ENCODE data around the gene JMJD6.
A peak's percentile ranks its signal among the peaks of the same experiment; 100 is the strongest.
"Not testable (repeated sequence)": the region's sequence is repeated elsewhere in the genome, so short reads cannot be mapped to it uniquely, and the experiment has no call there.

JMJD6 gene

DNA sequence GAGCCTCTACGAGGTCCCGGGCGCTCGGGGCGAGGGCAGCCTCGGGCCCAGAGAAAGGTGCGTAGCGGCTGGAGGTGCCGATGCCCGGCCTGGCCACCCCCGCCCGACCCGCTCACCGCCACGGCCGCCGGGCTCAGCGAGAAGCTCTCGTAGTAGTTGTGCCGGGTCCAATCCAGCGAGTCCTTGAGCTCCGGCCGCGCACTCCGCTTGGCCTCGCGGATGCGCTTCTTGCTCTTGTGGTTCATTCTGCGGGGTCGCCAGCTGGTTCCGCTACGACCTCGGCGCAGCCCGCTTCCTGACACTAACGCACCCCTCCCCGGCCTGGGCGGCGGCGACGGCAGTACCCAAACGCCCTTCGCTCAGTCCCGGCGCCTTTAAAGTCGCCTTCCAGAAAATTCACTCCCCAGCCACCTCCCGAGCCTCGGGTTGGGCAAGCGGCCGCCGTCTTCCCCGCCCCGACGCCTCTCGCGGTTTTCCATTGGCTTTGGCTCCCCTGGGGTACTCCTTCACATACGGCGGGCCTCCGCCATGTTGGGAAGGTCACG, at the start of gene JMJD6:
JMJD6 (minus strand) TSS at position 376 of the 545 bp plus-strand sequence; CDS start at position 245, 131 bp downstream.
- DNase-seq (ENCODE audit: low read depth in 2 of 2): peak; percentile 81 to 89

DNA sequence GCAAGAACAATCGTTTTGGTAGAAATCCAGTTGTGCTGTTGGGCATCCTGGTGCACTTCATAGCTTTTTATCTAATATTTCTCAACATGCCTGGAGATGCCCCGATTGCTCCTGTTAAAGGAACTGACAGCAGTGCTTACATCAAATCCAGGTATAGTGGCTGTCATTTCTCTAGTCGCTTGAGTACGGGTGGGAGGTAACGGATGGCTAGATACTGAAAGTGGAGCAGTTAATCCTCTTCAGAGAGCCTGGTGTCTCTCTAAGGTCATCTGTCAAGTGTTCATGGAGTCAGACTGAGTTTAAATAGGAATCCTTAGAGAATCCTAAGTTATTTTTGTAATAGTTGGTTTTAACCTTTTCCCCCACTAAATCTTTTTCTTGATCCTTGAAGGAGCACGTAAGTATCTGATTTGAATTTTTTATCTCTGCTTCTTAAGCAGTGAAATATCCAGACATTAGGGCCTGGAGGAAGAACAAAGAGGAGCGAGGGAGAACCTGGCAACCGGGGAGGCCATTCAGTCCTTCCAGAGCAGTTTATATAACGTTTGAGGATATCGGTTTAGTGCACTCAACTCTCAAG, 48.7 kb upstream of the JMJD6 start:
- no peak for DNase-seq (ENCODE audit: low read depth in 2 of 2)

DNA sequence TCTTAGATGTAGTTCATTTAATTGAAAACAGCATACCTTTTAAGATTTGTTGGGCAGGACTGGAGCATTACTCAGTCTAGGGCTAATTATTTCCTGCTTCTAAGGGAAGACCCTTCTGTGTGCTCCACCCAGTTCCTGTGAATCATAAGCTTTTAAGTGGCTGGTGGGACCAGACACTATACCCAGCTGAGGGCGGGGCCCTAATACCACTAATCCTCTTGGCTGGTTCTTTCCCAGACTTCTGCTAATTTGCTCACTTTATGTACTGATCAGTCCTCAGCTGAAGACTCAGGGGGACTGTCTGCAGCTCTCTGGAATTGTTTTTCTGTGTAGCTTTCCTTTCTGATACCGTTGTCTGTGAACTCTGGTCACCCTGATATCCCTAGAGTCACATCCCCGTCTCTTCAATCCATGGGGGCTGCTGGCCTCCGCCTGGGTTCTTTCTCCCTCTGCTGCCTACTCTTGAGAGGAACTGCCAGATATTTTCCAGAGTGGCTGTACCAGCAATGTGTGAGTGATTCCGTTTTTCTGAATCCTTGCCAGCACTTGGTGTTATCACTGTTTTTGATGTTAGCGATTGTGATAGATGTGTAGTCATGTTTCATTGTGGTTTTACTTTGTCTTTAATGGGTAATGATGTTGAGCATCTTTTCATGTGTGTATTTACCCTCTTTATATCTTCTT, 46.6 kb upstream of the JMJD6 start:
- DNase-seq (ENCODE audit: low read depth in 2 of 2): peak; percentile 15 to 49

DNA sequence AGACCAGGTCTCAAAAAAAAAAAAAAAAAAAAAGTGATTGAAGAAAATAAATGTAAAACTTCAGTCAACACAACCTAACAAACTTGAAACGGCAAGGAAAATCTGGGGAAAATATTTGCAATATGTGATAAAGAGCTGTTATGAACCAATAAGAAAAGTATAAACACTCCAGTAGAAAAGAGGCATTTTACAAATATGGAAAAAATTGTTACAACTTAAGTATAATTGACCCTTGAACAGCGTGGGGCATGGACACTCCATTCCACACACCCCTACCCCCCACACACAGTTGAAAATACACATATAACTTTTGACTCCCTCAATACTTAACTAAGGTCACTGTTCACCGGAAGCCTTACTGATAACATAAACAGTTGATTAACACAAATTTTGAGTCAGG, 32.2 kb upstream of the JMJD6 start:
- no peak for DNase-seq (ENCODE audit: low read depth in 2 of 2)

DNA sequence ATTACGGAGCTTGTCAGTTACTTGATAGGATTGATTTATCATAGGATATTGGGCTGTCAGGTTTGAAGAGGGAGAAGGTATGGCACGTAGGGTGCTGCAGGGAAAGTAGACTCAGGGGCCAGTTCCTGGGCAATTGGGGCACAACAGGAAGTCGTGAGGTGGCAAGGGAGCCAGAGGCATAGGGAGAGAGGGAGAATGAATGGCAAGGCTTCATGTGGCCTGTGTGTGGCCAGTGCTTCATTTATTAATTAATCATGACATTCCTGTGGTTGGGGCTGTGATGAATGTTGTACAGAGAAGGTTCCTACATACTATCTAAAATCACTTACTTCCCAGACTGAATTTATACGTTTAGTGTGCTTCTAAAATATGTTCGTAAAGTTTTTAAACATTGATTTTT, 30.9 kb upstream of the JMJD6 start:
- DNase-seq (ENCODE audit: low read depth in 2 of 2): no peak

DNA sequence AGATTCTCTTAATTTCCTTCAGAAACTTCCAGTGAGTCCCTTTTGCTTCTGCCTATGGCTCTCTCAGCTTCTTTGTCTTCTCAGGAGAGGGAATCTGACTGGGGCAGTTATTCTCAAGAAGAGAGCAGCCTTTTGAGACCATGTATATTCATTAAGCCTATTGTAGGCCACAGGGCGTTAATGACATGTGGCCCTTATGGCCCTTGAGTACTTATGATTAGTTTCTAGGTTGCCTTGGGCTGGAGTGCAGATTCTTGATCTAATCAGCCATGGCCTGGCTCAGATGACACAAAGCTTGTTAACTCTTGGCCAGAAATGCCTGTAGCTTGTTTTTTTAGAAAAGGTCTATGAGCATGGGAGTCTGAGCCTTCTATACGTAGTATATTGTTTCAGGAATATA, 28.9 kb upstream of the JMJD6 start:
- no peak for DNase-seq (ENCODE audit: low read depth in 2 of 2)

DNA sequence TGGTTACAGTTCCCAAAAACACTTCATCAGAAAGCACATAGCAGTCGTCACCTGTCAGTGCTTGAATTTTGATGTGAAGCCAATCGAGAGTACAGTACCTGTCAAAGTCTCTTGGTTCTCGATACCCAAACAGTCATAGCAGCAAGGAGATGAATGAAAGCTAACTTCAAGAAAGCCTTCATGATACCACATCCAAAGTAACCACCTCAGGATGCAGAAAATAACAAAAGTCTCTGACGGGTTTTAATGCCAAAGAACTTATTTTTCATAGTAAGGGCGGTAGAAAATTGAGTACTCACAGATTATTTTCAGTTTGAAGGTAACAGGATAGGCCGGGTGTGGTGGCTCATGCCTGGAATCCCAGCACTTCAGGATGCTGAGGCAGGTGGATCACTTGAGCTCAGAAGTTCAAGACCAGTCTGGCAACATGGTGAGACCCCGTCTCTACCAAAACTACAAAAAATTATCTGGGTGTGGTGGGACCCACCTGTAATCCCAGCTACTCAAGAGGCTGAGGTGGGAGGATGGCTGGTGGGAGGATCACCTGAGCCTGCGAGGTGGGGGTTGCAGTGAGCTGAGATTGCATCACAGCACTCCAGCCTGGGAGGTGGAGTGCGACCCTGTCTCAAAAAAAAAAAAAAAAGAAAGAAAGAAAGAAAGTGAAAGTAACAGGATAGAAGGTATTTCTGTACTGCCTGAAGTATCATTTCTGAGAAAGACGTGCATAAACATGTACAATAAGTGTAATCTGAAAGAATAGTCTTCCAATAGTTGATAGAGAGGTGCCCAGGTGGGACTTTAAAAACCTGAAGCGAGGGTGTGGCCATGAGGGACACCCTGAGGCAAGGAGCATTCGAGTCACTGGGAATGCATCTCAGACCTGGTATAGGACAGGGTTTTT, 26.9 kb upstream of the JMJD6 start:
- no peak for DNase-seq (ENCODE audit: low read depth in 2 of 2)

DNA sequence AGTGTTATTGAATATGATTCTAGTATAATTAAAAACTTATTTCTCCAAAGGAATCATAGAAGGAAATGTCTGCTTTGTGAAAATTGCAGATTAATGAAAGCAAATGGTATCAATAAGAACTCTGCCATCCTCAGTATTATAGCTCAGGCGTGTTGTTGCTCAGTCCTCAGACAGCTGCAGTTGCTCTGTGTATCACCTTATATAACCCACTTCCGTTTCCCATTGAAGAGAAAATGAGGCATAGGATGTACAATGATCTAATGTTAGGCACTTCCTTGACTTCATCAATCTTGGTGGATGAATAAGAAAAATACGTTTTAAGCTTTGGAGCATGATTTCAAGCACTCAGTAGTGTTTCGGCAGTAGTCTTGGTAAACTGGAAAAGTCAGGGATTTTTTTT, 25.6 kb upstream of the JMJD6 start:
- DNase-seq (ENCODE audit: low read depth in 2 of 2): no peak

DNA sequence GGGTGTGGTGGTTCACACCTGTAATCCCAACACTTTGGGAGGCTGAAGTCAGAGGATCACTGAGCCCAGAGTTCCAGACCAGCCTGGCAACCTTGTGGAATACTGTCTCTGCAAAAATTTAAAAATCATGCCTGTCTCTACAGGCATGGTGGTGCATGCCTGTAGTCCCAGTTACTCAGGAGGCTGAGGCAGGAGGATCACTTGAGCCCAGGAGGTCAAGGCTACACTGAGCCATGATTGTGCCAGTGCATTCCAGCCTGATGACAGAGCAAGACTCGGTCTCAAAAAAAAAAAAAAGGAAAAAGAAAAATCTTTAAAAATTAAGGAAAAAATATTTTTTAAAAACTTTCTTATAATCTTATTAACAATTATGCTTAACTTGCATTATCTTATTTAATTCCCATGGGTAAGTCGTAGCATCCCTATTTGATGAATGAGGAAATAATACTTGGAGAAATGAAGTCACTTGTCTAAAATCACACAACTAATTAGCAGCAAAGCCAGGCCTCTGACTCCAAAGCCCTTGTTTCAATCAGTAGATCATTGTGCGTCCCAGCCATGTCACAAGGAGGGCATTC, 25.1 kb upstream of the JMJD6 start:
- DNase-seq (ENCODE audit: low read depth in 2 of 2): no peak

DNA sequence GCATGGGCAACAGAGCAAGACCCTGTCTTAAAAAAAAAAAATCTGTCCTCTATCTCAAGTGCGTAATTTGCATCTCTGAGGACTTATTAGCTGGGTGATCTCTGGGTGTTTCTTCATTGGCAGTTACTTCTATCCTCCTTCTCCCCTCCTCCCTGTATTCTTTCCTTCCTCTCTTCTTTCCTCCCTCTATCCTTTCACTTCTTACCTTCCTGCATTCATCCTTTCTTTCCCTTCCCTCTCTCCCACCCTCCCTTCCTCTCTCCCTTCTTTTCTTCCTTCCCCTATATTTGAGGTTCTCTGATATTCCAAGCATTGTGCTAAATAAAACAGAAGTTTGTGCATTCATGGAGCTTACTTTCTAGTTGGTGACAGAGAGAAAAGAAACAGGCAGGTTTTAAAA, 22.3 kb upstream of the JMJD6 start:
- no peak for DNase-seq (ENCODE audit: low read depth in 2 of 2)

DNA sequence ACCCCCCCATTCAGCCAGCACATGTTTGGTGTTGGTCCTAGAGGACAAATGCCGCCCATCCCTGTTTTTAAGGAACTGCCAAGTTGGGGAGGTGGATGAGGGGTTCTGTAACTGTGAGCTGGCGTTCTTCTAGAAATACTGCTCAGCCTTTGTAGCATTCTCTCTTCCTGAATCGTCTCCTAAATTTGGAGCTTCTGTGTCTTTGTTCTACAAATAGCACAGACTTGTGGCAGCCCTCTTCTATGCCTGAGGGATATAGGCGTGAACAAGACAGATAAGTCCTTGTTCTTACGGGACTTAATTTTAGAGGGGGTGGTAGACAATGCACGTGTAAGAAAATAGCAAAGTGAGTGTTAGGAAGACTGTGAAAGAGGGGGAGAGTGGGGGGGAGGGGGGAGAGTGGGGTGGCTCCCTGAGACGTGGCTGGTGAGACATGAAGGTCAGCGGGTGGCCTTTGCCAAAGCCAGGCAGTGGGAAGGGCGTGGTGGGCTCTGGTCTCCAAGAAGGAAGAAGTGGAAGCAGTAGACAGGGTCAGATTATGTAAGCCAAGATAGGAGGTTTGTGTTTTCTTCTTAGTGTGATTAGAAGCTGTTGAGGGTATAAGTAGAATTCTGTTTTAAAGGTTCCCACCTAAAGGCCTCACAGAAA, 21.4 kb upstream of the JMJD6 start:
- no peak for DNase-seq (ENCODE audit: low read depth in 2 of 2)

DNA sequence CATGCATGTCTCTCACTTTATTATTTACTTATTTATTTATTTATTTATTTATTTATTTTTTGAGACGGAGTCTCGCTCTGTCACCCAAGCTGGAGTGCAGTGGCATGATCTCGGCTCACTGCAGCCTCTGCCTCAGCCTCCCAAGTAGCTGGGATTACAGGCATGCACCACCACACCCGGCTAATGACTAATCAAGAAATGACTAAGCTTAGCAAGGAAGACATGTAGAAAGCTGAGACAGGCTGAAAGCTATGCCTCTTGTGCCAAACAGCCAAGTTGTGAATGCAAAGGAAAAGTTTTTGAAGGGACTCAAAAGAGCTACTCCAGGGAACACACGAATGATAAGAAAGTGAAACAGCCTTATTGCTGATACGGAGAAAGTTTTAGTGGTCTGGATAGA, 19.4 kb upstream of the JMJD6 start:
- DNase-seq (ENCODE audit: low read depth in 2 of 2): not testable (repeated sequence)

DNA sequence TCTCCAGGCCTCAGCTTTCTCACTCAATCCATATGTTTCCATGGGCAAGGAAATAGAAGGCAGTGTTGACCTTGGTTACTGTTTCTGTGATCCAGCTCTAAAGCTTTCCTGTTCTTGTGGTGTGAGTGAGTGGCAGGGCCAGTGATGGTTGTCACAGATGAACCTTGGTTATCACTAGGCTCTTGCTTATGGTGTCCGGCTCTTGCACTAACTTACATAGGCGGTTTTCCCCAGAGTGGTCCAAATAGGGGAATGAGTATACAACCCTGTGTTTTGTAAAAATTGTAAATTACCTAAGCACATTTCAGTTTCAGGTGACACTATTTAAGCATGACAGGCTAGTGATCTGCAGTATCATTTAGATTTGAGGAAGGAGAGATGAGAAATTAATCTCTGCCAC, 18.3 kb upstream of the JMJD6 start:
- no peak for DNase-seq (ENCODE audit: low read depth in 2 of 2)

DNA sequence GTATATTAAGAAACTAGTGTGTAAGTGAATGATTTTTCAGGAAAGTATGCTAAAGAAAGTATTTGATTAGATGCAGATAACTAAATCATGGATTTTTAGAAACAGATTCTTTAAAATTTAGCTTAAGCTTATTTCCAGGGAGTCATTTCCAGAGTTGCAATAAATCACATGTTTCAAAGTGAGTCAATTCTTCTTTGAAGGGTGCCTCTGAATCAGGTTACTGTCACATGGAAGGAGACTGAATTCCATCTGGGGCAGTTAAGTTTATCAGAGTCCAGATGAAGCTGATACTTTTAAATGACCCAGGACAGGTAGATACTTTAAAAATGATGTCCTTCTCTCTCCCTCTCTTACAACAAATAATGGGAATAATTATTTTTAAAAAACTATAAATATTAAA, 16.6 kb upstream of the JMJD6 start:
- DNase-seq (ENCODE audit: low read depth in 2 of 2): no peak

DNA sequence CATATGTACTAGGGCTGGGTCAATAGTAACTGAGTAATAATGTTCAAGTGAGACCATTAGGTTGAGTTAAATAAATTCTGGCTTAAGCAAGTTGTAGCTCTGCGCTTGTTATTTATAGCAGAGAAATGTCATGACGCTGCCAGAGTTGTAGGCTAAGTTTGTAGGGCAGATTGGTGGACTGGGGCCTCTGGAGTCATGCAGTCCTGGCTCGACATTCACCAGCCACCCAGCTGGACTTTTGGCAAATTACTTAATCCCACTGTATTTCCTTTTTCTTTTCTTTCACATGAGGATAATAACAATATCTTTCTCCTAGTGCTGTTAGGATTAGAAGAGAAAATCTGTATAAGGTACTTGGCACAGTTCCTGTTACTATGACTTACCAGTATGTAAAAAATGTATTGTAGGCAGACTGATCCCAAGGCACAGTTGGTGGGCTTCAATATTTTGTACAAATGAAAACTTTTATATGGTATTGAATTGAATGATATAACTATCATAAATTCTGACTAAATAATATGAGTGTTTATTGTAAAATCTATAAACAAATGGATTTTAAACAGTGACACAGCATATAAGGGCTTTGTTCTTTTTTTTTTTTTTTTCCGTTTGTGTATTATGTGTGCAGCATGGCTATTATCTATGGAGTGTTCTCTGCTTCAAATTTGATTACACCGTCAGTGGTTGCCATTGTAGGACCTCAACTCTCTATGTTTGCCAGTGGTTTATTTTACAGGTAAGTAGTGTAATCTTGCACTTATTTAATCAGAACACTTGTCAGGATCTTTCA, 14.1 kb upstream of the JMJD6 start:
- no peak for DNase-seq (ENCODE audit: low read depth in 2 of 2)

DNA sequence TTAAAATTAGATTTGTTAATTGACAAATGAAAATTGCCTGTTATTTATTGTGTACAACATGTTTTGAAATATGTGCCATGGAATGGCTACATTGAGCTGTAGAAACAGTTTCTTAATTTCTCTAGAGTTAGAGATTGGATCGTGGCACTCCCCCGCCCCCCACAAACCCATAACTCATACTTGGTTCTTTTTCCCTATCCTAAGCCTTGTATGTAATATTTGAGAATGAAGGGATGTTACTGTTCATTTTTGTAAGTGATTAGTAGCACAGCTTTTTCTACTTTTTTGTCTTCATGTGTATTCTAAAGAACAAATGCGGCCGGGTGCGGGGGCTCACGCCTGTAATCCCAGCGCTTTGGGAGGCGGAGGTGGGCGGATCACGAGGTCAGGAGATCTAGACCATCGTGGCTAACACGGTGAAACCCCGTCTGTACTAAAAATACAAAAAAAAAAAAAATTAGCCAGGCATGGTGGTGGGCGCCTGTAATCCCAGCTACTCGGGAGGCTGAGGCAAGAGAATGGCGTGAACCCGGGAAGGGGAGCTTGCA, 13.2 kb upstream of the JMJD6 start:
- DNase-seq (ENCODE audit: low read depth in 2 of 2): not testable (repeated sequence)

DNA sequence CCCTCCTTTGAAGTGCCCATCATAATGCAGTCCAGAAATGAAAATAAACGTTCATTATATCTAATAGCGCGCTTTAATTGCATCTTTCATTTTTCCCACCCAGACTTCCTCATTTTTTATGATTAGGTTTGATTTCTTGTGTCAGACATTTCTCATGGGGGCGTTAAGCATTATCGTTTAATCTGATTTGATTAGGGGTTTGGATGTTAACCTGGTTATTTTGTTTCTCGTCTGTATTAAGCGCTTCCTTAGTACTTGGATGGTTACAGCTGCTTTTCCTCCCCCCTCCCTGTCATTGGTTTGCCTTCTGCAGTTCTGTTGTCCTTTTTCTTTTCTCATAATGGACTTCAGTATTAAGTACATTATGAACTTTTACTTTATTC, 12.1 kb upstream of the JMJD6 start:
- DNase-seq (ENCODE audit: low read depth in 2 of 2): no peak

DNA sequence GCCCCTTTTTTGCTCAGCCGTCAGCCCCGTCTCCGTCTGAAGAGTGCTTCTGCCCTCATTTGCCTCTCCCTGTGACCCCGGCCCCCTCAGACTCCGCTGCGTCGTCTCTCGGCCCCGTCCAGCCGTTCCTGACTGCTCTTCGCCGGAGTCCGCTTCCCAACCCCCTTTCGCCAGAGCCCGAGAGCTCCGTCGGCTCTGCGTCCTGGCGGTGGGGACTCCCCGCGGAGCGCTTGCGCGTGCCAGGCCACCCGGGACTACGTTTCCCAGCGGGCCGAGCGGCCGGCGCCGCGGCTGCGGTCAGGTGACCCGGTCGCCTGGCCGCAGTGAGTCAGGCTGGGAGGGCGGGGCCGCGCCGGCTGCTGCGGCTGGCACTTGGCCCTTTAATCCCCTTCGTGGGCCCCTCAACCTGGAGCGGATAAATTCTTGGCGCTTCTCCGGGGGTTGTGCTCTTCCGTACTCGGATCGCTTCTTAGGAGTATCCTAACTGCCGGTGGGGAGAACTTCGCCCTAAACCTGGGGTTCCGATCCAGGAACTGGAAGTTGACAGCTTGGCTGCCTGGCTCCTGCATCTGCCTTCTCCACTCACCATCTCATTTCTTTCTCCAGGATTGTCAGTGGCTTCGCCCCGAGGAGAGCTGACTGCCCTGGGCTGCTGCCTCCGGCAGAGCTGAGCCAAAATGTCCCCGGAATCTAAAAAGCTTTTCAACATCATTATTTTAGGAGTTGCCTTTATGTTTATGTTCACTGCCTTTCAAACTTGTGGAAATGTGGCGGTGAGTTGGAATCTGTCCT, 11.5 kb upstream of the JMJD6 start, which contains the start of gene MFSD11:
MFSD11 (plus strand) TSS at position 444 of the 792 bp plus-strand sequence; CDS start at position 678, 234 bp downstream.
- DNase-seq (ENCODE audit: low read depth in 2 of 2): peak; percentile 75 to 82

DNA sequence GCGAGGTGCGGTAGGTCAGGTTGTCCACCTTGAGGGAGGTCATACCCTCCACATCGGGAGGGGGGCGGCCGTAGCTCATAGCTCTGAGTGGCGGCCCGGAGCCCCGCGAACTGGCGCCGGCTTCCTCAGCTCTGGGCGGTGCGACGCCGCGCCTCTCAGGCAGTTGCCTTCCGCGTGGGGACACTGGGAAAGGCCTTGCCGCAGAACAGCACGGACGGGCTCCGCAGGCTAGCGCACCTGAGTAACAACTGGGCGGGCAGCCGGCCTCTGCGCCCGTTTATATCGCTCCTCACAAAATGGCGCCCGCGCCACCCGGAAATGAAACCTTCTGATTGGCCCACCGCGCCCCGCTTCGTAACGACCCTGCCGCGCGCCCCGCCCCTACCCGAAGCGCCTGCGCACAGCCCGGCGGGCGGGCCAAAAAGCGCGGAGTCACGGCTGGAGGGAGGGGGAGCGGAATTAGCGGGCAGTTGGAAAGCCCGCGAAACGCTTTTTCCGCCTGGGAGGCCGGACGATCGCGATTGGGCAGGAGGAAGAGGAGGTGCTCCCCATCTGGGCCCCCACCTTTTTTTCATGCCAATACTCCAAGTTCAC, 10.8 kb upstream of the JMJD6 start, which contains the start of gene SRSF2:
SRSF2 (minus strand) TSS at position 250 of the 594 bp plus-strand sequence; CDS start at position 79, 171 bp downstream.
- peak; percentile 96 to 98 for DNase-seq (ENCODE audit: low read depth in 2 of 2)
